GM19397 (cell line): ENCODE results near the gene DERA.
"Not testable (repeated sequence)": the region's sequence is repeated elsewhere in the genome, so short reads cannot be mapped to it uniquely, and the experiment has no call there.

Source experiments
- ATAC-seq: cut with Tn5 transposase; IDR thresholded peaks from one replicate; pipeline ENCODE4 v1.9.1; 2021; ENCODE audit warnings: mild to moderate bottlenecking, moderate library complexity; ENCODE audit not compliant: unreplicated experiment

Gene DERA

GRCh38 chr12:15910864-15911721 is at the start of gene DERA:
Gene DERA, plus strand, starts transcription at chr12:15911332. Its CDS starts 52 bp downstream, at chr12:15911384.
- ATAC-seq = peak; percentile 97

GRCh38 chr12:15861404-15861803 is 49.7 kb upstream of the DERA start:
- no peak for ATAC-seq

DNA sequence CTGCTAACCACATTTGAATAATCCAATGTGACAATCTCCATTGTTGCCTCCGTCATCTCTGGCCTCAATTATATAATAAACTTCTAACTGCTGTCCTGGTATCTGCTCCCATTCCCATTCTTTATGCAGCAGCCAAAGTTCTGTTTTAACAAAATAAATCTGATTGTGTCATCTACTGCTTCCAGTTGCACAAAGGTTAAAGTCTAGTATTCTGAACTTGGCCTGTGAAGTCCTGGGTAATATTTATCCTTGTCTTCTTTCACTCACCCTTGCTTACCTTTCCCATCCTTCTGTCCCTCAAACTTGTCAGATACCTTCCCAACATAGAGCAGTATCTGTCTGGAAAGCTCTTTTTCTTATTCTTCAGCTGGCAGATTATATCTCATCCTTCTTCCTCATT is 48.3 kb upstream of the DERA start:
- ATAC-seq = no peak

- ATAC-seq = no peak
Observed at GRCh38 chr12:15863372-15863771, 47.8 kb upstream of the DERA start.

DNA sequence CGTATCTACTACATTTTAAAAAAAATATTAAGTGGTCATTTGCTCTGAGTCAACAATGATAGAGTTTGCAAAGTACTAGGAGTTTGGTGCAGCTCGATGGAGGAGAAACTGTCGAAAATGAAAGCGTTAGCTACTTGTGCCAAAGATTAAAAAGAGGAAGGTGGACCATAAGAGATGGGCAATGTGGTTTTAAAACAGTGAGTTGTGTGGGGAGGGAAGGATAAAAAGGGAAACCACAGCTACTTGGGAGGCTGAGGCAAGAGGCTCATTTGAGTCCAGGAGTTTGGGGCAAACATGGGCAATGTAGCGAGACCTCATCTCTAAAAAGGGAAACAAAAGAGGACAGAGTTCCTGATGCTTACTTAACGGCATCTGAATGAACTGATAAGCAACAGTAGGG is 47.1 kb upstream of the DERA start:
- ATAC-seq = no peak

- no peak for ATAC-seq
Observed at GRCh38 chr12:15868186-15868585, 42.9 kb upstream of the DERA start.

DNA sequence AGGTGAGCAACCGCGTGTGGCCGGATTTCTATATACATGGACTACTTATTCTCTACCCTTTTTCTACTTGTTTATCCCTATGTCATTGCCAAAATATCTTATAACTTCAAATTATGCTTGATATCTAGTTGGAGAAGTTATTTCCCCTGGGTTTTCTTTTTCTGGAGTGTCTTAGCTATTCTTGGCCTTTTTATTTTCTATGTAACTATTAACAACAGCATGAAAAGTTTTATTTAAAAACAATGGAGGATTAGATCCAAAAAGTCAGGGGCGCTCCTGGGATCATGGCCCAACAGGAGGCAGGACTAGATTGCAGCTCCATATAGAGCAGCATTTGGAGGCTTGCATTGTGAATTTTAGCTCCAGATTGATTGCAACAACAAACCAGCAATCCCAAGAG is 37.6 kb upstream of the DERA start:
- no peak for ATAC-seq

- not testable (repeated sequence) for ATAC-seq
Observed at GRCh38 chr12:15874556-15875145, 36.5 kb upstream of the DERA start.

GRCh38 chr12:15875863-15876262 is 35.3 kb upstream of the DERA start:
- no peak for ATAC-seq

- no peak for ATAC-seq
Observed at GRCh38 chr12:15879413-15879812, 31.7 kb upstream of the DERA start.

GRCh38 chr12:15880721-15881120 is 30.4 kb upstream of the DERA start:
- ATAC-seq = no peak

- peak; percentile 97 for ATAC-seq
Observed at GRCh38 chr12:15882118-15882971, 28.8 kb upstream of the DERA start, which contains the start of gene STRAP. Gene STRAP, plus strand, starts transcription at chr12:15882387. Its CDS starts 321 bp downstream, at chr12:15882708.

- no peak for ATAC-seq
Observed at GRCh38 chr12:15883536-15883935, 27.6 kb upstream of the DERA start.

GRCh38 chr12:15886372-15887042 is 24.6 kb upstream of the DERA start:
- ATAC-seq = no peak

GRCh38 chr12:15887043-15887817 is 23.9 kb upstream of the DERA start:
- ATAC-seq = no peak

DNA sequence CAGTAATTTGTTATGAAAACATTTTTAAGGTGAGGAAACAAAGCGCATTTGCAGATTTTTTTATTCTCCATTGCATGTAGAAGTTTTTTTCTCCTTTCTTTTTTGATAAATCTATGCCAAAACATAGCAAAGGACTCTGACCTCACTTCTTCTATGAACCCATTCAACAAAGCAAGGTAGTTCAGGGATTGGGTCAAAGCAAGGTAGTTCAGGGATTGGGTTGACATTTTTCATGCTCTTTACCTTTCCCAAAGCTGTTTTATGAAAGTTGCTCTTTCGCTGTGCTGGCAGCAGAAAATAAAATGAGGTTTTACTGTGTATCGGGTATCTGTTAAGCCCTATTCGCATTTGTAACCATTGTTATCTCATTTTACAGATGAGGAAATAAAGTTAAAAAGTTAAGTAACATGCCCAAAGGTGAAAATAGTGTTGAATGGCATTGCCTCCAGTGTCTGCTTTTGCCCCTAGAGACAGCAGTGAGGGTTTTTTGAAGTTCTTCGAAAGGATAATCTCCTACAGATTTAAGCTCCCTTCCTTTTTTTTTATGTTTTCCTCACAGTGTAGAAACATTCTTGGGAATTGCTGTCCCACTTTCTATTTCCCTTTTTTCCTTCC is 18.4 kb upstream of the DERA start:
- ATAC-seq = no peak

DNA sequence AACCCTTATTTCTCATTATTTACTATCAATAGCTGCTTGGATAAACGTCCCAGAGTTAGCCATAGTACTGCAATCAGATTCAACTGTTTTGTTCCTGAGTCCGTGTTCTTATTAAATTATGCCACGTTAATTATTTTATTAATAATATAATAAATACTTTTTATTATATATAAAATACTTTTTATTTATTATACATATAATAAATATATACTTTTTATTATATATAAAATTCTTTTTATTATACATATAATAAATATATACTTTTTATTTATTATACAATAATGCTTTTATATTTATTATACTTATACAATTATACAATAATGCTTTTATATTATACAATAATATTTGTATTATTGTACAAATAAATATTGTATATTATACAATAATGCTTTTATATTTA is 17.9 kb upstream of the DERA start:
- ATAC-seq = no peak

DNA sequence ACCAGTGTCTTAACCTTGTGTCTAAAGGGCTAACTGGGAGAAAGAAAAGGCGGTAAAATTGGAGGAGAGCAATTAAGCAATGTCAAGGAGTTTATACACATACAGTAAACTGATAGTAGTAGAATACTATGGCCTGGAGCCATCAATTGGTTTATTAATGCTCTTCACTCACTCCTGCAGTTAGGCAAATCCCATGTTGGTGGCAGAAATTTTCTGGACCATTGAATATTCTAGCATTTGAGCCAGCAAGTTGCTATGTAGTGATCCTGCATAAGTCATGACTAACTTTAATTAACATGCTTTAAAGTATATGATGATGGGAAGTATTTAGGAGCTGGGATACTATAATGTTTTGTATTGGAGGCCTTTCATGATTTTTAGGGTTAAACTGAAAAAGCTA is 14.3 kb upstream of the DERA start:
- no peak for ATAC-seq

DNA sequence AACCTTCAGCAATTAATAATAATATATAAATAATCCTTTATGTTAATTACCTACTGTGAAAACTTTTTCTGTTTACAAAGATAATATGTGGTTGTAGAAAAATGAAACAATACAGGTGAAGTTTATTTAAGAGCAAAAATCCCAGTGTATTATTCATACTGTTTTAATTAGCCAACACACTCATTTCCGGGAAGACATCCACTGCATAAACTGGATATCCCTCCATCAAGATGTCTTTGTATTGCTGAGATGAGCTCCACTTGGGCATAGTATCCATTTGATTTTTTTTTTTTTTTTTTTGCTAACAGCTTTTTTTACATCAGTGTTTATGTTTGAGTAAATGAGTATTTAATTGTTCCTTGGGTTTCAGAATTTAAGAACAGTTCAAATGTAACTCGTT is 13.7 kb upstream of the DERA start:
- ATAC-seq = no peak
